GM21529 (cell line): ENCODE results near the gene LYPD3.
"Not testable (repeated sequence)": the region's sequence is repeated elsewhere in the genome, so short reads cannot be mapped to it uniquely, and the experiment has no call there.

Source experiments
- ATAC-seq: cut with Tn5 transposase; IDR thresholded peaks from one replicate; pipeline ENCODE4 v1.9.1; 2021; ENCODE audit not compliant: unreplicated experiment

The LYPD3 gene

GRCh38 chr19:43462785-43463380 is 2.5 kb downstream of the LYPD3 start:
- ATAC-seq: no peak

GRCh38 chr19:43462383-43462782 is 3.0 kb downstream of the LYPD3 start:
- ATAC-seq: no peak

- no peak for ATAC-seq
Observed at GRCh38 chr19:43461303-43461702, 4.1 kb downstream of the LYPD3 start.

- no peak for ATAC-seq
Observed at GRCh38 chr19:43460362-43461016, 4.9 kb downstream of the LYPD3 start.

- no peak for ATAC-seq
Observed at GRCh38 chr19:43457809-43458208, 7.6 kb downstream of the LYPD3 start.

- ATAC-seq: no peak
Observed at GRCh38 chr19:43455321-43456113, 9.9 kb downstream of the LYPD3 start.

- no peak for ATAC-seq
Observed at GRCh38 chr19:43454031-43454430, 11.4 kb downstream of the LYPD3 start.

- ATAC-seq: no peak
Observed at GRCh38 chr19:43452582-43452981, 12.8 kb downstream of the LYPD3 start.

- ATAC-seq: no peak
Observed at GRCh38 chr19:43450545-43450997, 14.8 kb downstream of the LYPD3 start.

- ATAC-seq: no peak
Observed at GRCh38 chr19:43447655-43448054, 17.8 kb downstream of the LYPD3 start.

- ATAC-seq: no peak
Observed at GRCh38 chr19:43446746-43447489, 18.5 kb downstream of the LYPD3 start.

- no peak for ATAC-seq
Observed at GRCh38 chr19:43445426-43445825, 20.0 kb downstream of the LYPD3 start.

- no peak for ATAC-seq
Observed at GRCh38 chr19:43444531-43445287, 20.7 kb downstream of the LYPD3 start.

- not testable (repeated sequence) for ATAC-seq
Observed at GRCh38 chr19:43444091-43444490, 21.3 kb downstream of the LYPD3 start.

GRCh38 chr19:43441716-43442115 is 23.7 kb downstream of the LYPD3 start:
- ATAC-seq: no peak

- ATAC-seq: no peak
Observed at GRCh38 chr19:43439709-43440063, 25.7 kb downstream of the LYPD3 start.

- no peak for ATAC-seq
Observed at GRCh38 chr19:43439032-43439708, 26.2 kb downstream of the LYPD3 start.

- ATAC-seq: no peak
Observed at GRCh38 chr19:43438291-43439031, 26.9 kb downstream of the LYPD3 start.

GRCh38 chr19:43437712-43438111 is 27.7 kb downstream of the LYPD3 start:
- no peak for ATAC-seq
